Type B pancreatic cell (in vitro differentiated cells): Measurements from ENCODE around the gene COL11A1. TPM values are rescaled to one million over a fixed set of nuclear protein-coding genes. Genes with fewer than 3 reads are reported as not detected.

Source experiments
- DNase-seq: peaks from one replicate; pipeline ENCODE4 v3.0.0; 2021; ENCODE audit warnings: mixed read lengths; ENCODE audit not compliant: unreplicated experiment; ENCODE audit errors: extremely low spot score
- H3K27ac Mint-ChIP-seq: 2 replicates; pipeline ENCODE4 v1.8.0; 2021; ENCODE audit warnings: mild to moderate bottlenecking, mixed read lengths
- H3K27me3 Mint-ChIP-seq: 2 replicates; pipeline ENCODE4 v1.8.0; 2021; ENCODE audit warnings: mixed read lengths
- H3K36me3 Mint-ChIP-seq: 2 replicates; pipeline ENCODE4 v1.8.0; 2021; ENCODE audit warnings: mixed read lengths
- H3K4me1 Mint-ChIP-seq: one replicate; pipeline ENCODE4 v1.8.0; 2021; ENCODE audit warnings: mixed read lengths; ENCODE audit not compliant: unreplicated experiment
- H3K4me3 Mint-ChIP-seq: 2 replicates; pipeline ENCODE4 v1.8.0; 2021; ENCODE audit warnings: mild to moderate bottlenecking, mixed read lengths
- H3K9me3 Mint-ChIP-seq: 2 replicates; pipeline ENCODE4 v1.8.0; 2021; ENCODE audit warnings: mixed read lengths
- CTCF ChIP-seq: fragments of 200-600 bp; sonication (generic); conservative IDR thresholded peaks from 2 replicates; pipeline ENCODE4 v1.5.0; 2021; ENCODE audit warnings: antibody characterized with exemption, mild to moderate bottlenecking
- total RNA-seq: library from RNA; stranded (reverse); gene quantifications from 2 replicates; pipeline ENCODE4 v1.2.1, GENCODE V29; 2021; ENCODE audit warnings: low replicate concordance

The COL11A1 gene
- total RNA-seq, 1 donor from 2014 or later, result 58.3 TPM

- DNase-seq, result no peak
- H3K4me3 Mint-ChIP-seq, result no peak overlapping the region
- H3K4me1 Mint-ChIP-seq, result no peaks in the 10 kb centered on the region
- no peaks in the 10 kb centered on the region for H3K36me3 Mint-ChIP-seq
- H3K27ac Mint-ChIP-seq, result no peak overlapping the region
- TF ChIP-seq CTCF, result no peak
- H3K9me3 Mint-ChIP-seq, result no peaks in the 10 kb centered on the region
- no peaks in the 10 kb centered on the region for H3K27me3 Mint-ChIP-seq
These were observed 24.1 kb downstream of the COL11A1 start for GRCh38 chr1:103084181-103084580.

GRCh38 chr1:103075316-103076000, 32.9 kb downstream of the COL11A1 start:
- no peaks in the 10 kb centered on the region for H3K27me3 Mint-ChIP-seq
- no peak overlapping the region for H3K27ac Mint-ChIP-seq
- DNase-seq, result no peak
- no peak for TF ChIP-seq CTCF
- H3K4me1 Mint-ChIP-seq, result no peaks in the 10 kb centered on the region
- peaks cover 3% of the 10 kb centered on the region for H3K36me3 Mint-ChIP-seq
- H3K4me3 Mint-ChIP-seq, result no peak overlapping the region
- no peaks in the 10 kb centered on the region for H3K9me3 Mint-ChIP-seq

GRCh38 chr1:103074224-103074623, 34.1 kb downstream of the COL11A1 start:
- Mint-ChIP-seq H3K36me3 (peaks cover 3% of the 10 kb centered on the region), H3K4me3 (no peak overlapping the region), H3K4me1 (no peaks in the 10 kb centered on the region), H3K27me3 (no peaks in the 10 kb centered on the region), H3K9me3 (no peaks in the 10 kb centered on the region), H3K27ac (no peak overlapping the region)
- DNase-seq, result no peak
- TF ChIP-seq CTCF, result no peak

- H3K4me3 Mint-ChIP-seq, result no peak overlapping the region
- no peak for DNase-seq
- H3K27me3 Mint-ChIP-seq, result no peaks in the 10 kb centered on the region
- H3K27ac Mint-ChIP-seq, result no peak overlapping the region
- no peaks in the 10 kb centered on the region for H3K4me1 Mint-ChIP-seq
- no peaks in the 10 kb centered on the region for H3K9me3 Mint-ChIP-seq
- no peak for TF ChIP-seq CTCF
- H3K36me3 Mint-ChIP-seq, result no peaks in the 10 kb centered on the region
These were observed 39.1 kb downstream of the COL11A1 start for GRCh38 chr1:103069201-103069600.

- DNase-seq, result no peak
- no peak overlapping the region for H3K4me3 Mint-ChIP-seq
- no peak for TF ChIP-seq CTCF
- H3K27ac Mint-ChIP-seq, result no peak overlapping the region
- H3K36me3 Mint-ChIP-seq, result no peaks in the 10 kb centered on the region
- no peaks in the 10 kb centered on the region for H3K9me3 Mint-ChIP-seq
- no peaks in the 10 kb centered on the region for H3K27me3 Mint-ChIP-seq
- H3K4me1 Mint-ChIP-seq, result no peaks in the 10 kb centered on the region
These were observed 44.4 kb downstream of the COL11A1 start for GRCh38 chr1:103063921-103064320.
